Thyroid gland (tissue), 4 donors: ENCODE results near the gene COX7A1. TPM values are rescaled to one million over a fixed set of nuclear protein-coding genes. Genes with fewer than 3 reads are reported as not detected.

Source experiments
- DNase-seq, 2 donors: peaks; one replicate each; pipeline ENCODE4 v3.0.0-alpha.2; 2019
- H3K27ac ChIP-seq, 3 donors: fragments of 200-600 bp; sonication (generic); 1 replicate in 2 of 3; 2 replicates in 1 of 3; pipeline ENCODE4 v1.5.1; 2016 to 2019; ENCODE audit warnings: mild to moderate bottlenecking in 1 of 3, moderate library complexity in 1 of 3
- H3K27me3 ChIP-seq: fragments of 200-600 bp; sonication (generic); one replicate; pipeline ENCODE4 v1.5.1; 2019
- H3K36me3 ChIP-seq, 2 donors: fragments of 200-600 bp; sonication (generic); one replicate each; pipeline ENCODE4 v1.5.1; 2016 to 2019
- H3K4me1 ChIP-seq, 2 donors: fragments of 200-600 bp; sonication (generic); one replicate each; pipeline ENCODE4 v1.5.1; 2017 to 2019
- H3K4me3 ChIP-seq, 3 donors: fragments of 200-600 bp; sonication (generic); replicated peaks in 1 of 3; 1 replicate in 2 of 3; 2 replicates in 1 of 3; pipeline ENCODE4 v1.5.1; 2016; ENCODE audit warnings: mild to moderate bottlenecking in 1 of 3
- H3K9me3 ChIP-seq: fragments of 200-600 bp; sonication (generic); one replicate; pipeline ENCODE4 v1.5.1; 2017
- CTCF ChIP-seq, 6 experiments: fragments of 200-600 bp in 3 of 6; fragments of 450-650 bp in 3 of 6; sonication (generic) in 3 of 6; IDR thresholded peaks; one replicate each; pipeline ENCODE4 v1.5.1; 2016 to 2019; ENCODE audit warnings: antibody characterized with exemption in 6 of 6, mild to moderate bottlenecking in 2 of 6, inconsistent platforms in 1 of 6, moderate library complexity in 1 of 6
- POLR2A ChIP-seq, 2 donors: fragments of 450-650 bp; IDR thresholded peaks; one replicate each; pipeline ENCODE4 v1.6.1; 2017; ENCODE audit warnings: antibody characterized with exemption in 2 of 2, mild to moderate bottlenecking in 2 of 2, moderate library complexity in 1 of 2
- WGBS, 2 donors: methylation state at CpG; one replicate each; pipeline ENCODE4 v1.1.5; 2017; 5-methylcytosine and 5-hydroxymethylcytosine counted together
- intact Hi-C: fragments of 100-400 bp; cut with DNase I; formaldehyde crosslinking; loops from one replicate; pipeline ENCODE4 v1.15.1; 2023
- total RNA-seq, 4 donors: library from RNA; depleted of rRNA; stranded (reverse); fragments of >200 nt; gene quantifications; one replicate each; pipeline ENCODE4 v1.2.3, GENCODE V29; 2016

Gene COX7A1
- total RNA-seq, 4 donors from 2014 or later: 8.0 to 36.7 (median 21.2) TPM

GRCh38 chr19:36111200-36111539, 41.1 kb downstream of the COX7A1 start:
- WGBS, 2 donors: 82% methylated on average over 6 of the region's 13 CpGs; no CpG with 5 or more reads in 1 of the 2 donors
- no peak for DNase-seq
- Histone ChIP-seq H3K4me1 (peaks cover 11 to 13% of the 10 kb centered on the region in 2 donors), H3K4me3 (no peak overlapping the region), H3K27ac (no peak overlapping the region), H3K9me3 (no peaks in the 10 kb centered on the region), H3K27me3 (no peaks in the 10 kb centered on the region), H3K36me3 (peaks cover 8 to 23% of the 10 kb centered on the region in 2 donors)
- TF ChIP-seq POLR2A (IDR thresholded peaks at IDR 0.05) (no peak), CTCF (IDR thresholded peaks at IDR 0.05) (no peak)
- intact Hi-C loops: loop anchor here (5.0 kb wide), 1 partner anchor 54 kb away; no protein-coding TSS in a partner anchor

- H3K4me3 ChIP-seq: no peak within 1 kb of the TSS
- no peak for DNase-seq
- intact Hi-C loops: loop anchor here (5.0 kb wide), 1 partner anchor 53 kb away; no protein-coding TSS in a partner anchor
- H3K27ac ChIP-seq: no peak within 1 kb of the TSS
- H3K9me3 ChIP-seq: no peaks in the 10 kb centered on the region
- peaks cover 8 to 23% of the 10 kb centered on the region in 2 donors for H3K36me3 ChIP-seq
- H3K27me3 ChIP-seq: no peaks in the 10 kb centered on the region
- H3K4me1 ChIP-seq: peaks cover 7 to 9% of the 10 kb centered on the region in 2 donors
- 100% methylated on average over 1 of the region's 1 CpG for WGBS, 2 donors
- TF ChIP-seq CTCF (IDR thresholded peaks at IDR 0.05): no peak
- no peak for TF ChIP-seq POLR2A (IDR thresholded peaks at IDR 0.05)
Observed at GRCh38 chr19:36110487-36111199, 41.6 kb downstream of the COX7A1 start, which contains the start of gene OVOL3. TSS of gene OVOL3 (plus strand) at chr19:36111143. CDS start at chr19:36111203, 60 bp downstream.

- Histone ChIP-seq H3K9me3 (no peaks in the 10 kb centered on the region), H3K27me3 (no peaks in the 10 kb centered on the region), H3K4me3 (no peak overlapping the region), H3K27ac (no peak overlapping the region), H3K36me3 (peaks cover 8 to 23% of the 10 kb centered on the region in 2 donors), H3K4me1 (peaks cover under 1 to 4% of the 10 kb centered on the region in 2 donors)
- intact Hi-C loops: no loop called here
- 93 to 100% methylated on average over 3 of the region's 3 CpGs for WGBS, 2 donors
- DNase-seq: no peak
- no peak for TF ChIP-seq CTCF (IDR thresholded peaks at IDR 0.05)
Observed at GRCh38 chr19:36108684-36109083, 43.6 kb downstream of the COX7A1 start.

- Histone ChIP-seq H3K4me1 (no peaks in the 10 kb centered on the region), H3K9me3 (no peaks in the 10 kb centered on the region), H3K27ac (no peak overlapping the region), H3K36me3 (peaks cover 0 to 6% of the 10 kb centered on the region in 2 donors), H3K27me3 (no peaks in the 10 kb centered on the region), H3K4me3 (no peak overlapping the region)
- TF ChIP-seq CTCF (IDR thresholded peaks at IDR 0.05): no peak
- no peak for TF ChIP-seq POLR2A (IDR thresholded peaks at IDR 0.05)
- intact Hi-C loops: no loop called here
- 91 to 100% methylated on average over 3 of the region's 5 CpGs for WGBS, 2 donors
- no peak for DNase-seq
Observed at GRCh38 chr19:36106991-36107390, 45.3 kb downstream of the COX7A1 start.

- H3K36me3 ChIP-seq: peaks cover 0 to 5% of the 10 kb centered on the region in 2 donors
- intact Hi-C loops: no loop called here
- TF ChIP-seq CTCF (IDR thresholded peaks at IDR 0.05) (no peak), POLR2A (IDR thresholded peaks at IDR 0.05) (no peak)
- no peak for DNase-seq
- no peaks in the 10 kb centered on the region for H3K9me3 ChIP-seq
- WGBS, 2 donors: 94 to 96% methylated on average over 6 of the region's 6 CpGs
- H3K4me1 ChIP-seq: no peaks in the 10 kb centered on the region
- no peak overlapping the region for H3K4me3 ChIP-seq
- no peaks in the 10 kb centered on the region for H3K27me3 ChIP-seq
- no peak overlapping the region for H3K27ac ChIP-seq
Observed at GRCh38 chr19:36106441-36106840, 45.8 kb downstream of the COX7A1 start.
